Retinal pigment epithelial cell (primary cell): ENCODE results near the gene KCNMB4.

Source experiments
- DNase-seq: peaks from one replicate; pipeline ENCODE4 v3.0.0-alpha.2; 2010; ENCODE audit warnings: low read depth
- H3K4me3 ChIP-seq: 2 replicates; pipeline ENCODE4 v1.5.1; 2011; ENCODE audit warnings: mild to moderate bottlenecking, low read length, control low read depth, moderate library complexity
- CTCF ChIP-seq: conservative IDR thresholded peaks from 2 replicates; pipeline ENCODE4 v1.5.1; 2011; ENCODE audit warnings: low read depth, low read length, control low read depth, inconsistent platforms

Gene KCNMB4, protein sequence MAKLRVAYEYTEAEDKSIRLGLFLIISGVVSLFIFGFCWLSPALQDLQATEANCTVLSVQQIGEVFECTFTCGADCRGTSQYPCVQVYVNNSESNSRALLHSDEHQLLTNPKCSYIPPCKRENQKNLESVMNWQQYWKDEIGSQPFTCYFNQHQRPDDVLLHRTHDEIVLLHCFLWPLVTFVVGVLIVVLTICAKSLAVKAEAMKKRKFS

GRCh38 chr12:70365648-70366518 lies at the start of gene KCNMB4:
Gene KCNMB4, plus strand, starts transcription at chr12:70366290. Its CDS starts 445 bp downstream, at chr12:70366735.
- no peak for TF ChIP-seq CTCF
- no peak for DNase-seq
- H3K4me3 ChIP-seq = peak within 1 kb of the TSS; percentile 75

- H3K4me3 ChIP-seq = no peak overlapping the region
- no peak for DNase-seq
- TF ChIP-seq CTCF = no peak
These were observed 48.3 kb upstream of the KCNMB4 start for GRCh38 chr12:70317781-70318180.

DNA sequence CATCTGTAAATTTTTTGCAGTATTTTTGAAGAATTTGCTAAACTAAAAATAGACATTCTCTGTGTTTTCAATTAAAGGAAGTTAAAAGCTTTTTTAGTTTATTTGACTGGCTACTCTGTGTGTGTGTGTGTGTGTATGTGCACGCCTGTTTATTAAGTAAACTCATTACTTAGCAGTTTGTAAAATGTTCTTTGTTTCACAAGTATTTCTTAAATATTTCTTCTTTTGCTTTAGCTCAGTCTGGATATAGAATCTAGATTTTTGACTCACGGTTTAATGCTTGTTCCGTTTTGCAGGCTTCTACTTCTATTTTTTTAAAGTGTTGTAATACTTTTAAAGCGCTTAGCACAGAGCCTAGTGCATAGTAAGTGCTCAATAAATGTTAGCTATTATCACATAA lies 46.5 kb upstream of the KCNMB4 start:
- no peak overlapping the region for H3K4me3 ChIP-seq
- no peak for DNase-seq
- no peak for TF ChIP-seq CTCF

DNA sequence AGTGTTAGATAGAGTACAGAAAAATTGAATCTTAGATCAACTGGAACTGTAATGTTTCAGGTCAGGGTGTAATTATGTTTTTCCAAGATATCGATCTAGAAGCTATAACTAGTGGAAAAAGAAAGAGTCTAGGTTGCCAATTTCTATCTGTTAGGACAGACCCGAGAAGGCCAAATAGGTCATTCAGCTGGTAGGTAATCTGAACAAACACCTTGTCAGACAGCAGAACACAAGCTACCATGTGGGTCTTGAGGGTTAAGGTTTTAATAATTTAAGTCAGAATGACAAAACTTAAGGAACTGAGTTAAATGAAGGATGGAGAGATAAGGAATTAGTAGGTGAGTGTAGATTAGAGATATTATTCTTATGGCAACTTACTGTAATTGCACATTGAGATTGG lies 44.9 kb upstream of the KCNMB4 start:
- H3K4me3 ChIP-seq = no peak overlapping the region
- DNase-seq = no peak
- no peak for TF ChIP-seq CTCF

GRCh38 chr12:70327541-70327940 lies 38.5 kb upstream of the KCNMB4 start:
- no peak overlapping the region for H3K4me3 ChIP-seq
- no peak for DNase-seq
- TF ChIP-seq CTCF = no peak

GRCh38 chr12:70329728-70330127 lies 36.4 kb upstream of the KCNMB4 start:
- no peak for DNase-seq
- H3K4me3 ChIP-seq = no peak overlapping the region
- no peak for TF ChIP-seq CTCF

- no peak overlapping the region for H3K4me3 ChIP-seq
- no peak for DNase-seq
- TF ChIP-seq CTCF = no peak
These were observed 35.9 kb upstream of the KCNMB4 start for GRCh38 chr12:70330158-70330557.
